Measurements from ENCODE around the gene TRIM72. TPM values are rescaled to one million over a fixed set of nuclear protein-coding genes. Genes with fewer than 3 reads are reported as not detected.

The TRIM72 gene
- total and polyA plus RNA-seq, 2 of the 8 experiments (the other 6 are each of a cell fraction or from before 2014, with no cell fraction given), result 0.57 to 2.1 TPM

DNA sequence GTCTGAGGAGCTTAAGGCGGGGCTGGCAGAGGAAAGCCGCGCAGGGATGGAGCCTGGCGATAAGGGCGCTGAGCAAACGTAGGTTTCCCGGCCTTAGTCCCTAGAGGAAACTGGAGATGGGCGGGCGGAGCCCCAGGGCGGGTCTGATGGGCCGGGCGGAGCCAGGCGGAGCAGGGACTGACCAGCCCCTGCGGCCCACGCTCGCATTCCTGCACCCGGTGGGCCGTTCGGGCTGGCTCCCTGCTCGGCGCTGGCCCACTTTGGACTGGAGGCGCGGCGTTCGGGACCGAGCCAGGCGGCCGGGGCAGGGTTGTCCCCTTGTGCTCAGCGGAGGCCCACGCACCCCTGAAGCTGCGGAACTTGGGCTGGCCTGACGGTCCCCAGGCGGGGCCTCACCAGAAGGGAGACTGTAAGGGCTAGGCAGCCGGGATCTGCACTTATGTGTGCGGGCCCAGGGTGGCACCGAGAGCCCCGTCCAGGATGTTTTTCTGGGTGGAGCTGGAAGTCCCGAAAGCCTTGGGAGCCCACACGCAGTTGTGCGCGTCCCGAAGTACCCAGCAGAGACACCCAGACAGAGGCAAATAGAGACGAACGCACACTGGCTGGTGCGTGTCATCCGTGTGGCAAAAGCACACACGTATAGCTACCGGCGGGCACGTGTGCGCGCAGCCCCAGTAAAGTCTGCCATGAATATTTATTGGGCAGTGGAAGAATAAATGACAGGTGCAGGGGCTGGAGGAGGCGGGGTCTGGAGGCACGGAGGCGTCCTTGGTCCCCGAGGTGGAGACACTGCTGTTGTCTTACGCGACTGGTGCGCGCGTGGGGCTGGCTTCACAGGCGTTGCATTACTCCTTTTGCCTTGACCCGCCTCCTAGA, 1.6 kb downstream of the TRIM72 start (continued):
- TF ChIP-seq, protein P1, sequence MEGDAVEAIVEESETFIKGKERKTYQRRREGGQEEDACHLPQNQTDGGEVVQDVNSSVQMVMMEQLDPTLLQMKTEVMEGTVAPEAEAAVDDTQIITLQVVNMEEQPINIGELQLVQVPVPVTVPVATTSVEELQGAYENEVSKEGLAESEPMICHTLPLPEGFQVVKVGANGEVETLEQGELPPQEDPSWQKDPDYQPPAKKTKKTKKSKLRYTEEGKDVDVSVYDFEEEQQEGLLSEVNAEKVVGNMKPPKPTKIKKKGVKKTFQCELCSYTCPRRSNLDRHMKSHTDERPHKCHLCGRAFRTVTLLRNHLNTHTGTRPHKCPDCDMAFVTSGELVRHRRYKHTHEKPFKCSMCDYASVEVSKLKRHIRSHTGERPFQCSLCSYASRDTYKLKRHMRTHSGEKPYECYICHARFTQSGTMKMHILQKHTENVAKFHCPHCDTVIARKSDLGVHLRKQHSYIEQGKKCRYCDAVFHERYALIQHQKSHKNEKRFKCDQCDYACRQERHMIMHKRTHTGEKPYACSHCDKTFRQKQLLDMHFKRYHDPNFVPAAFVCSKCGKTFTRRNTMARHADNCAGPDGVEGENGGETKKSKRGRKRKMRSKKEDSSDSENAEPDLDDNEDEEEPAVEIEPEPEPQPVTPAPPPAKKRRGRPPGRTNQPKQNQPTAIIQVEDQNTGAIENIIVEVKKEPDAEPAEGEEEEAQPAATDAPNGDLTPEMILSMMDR (IDR thresholded peaks at IDR 0.05; ENCODE audit: control extremely low read depth in 1 of 3, insufficient read depth in 1 of 3, low read depth in 1 of 3, low read length in 3 of 3), result 0 out of 4 replicates have a peak, but pooled peaks of 1 of the 3 experiments have one; percentile 5
- TF ChIP-seq POU5F1 (IDR thresholded peaks at IDR 0.05; ENCODE audit: low read depth, low read length) (no peak), CEBPB (IDR thresholded peaks at IDR 0.05; ENCODE audit: low read depth, low read length) (no peak), GTF2F1 (IDR thresholded peaks at IDR 0.05; ENCODE audit: borderline replicate concordance, low read depth, low read length) (no peak), TEAD4 (IDR thresholded peaks at IDR 0.05; ENCODE audit: low read depth, low read length) (peak; percentile 69; the same call in 1 of the 2 replicates), SIN3A (conservative IDR thresholded peaks at IDR 0.05 in 1 of 2, IDR thresholded peaks at IDR 0.05 in 1 of 2; ENCODE audit: low read depth in 1 of 2, low read length in 2 of 2) (no peak; a peak in 1 of 4 replicates), CHD2 (IDR thresholded peaks at IDR 0.05; ENCODE audit: low read length) (no peak), HDAC6 (IDR thresholded peaks at IDR 0.05; ENCODE audit: low read depth, low read length) (no peak), BCL11A (IDR thresholded peaks at IDR 0.05; ENCODE audit: low read depth in 2 of 2, low read length in 2 of 2) (no peak), ASH2L (IDR thresholded peaks at IDR 0.05; ENCODE audit: low read length) (peak; percentile 60), EP300 (IDR thresholded peaks at IDR 0.05; ENCODE audit: borderline replicate concordance in 1 of 2, low read depth in 2 of 2, low read length in 2 of 2) (no peak), JUND (IDR thresholded peaks at IDR 0.05; ENCODE audit: low read length) (0 out of 2 replicates have a peak, but pooled peaks have one; percentile 18), RAD21 (IDR thresholded peaks at IDR 0.05 in 1 of 2, conservative IDR thresholded peaks at IDR 0.05 in 1 of 2; ENCODE audit: low read depth in 2 of 2, low read length in 2 of 2) (no peak; a peak in 1 of 4 replicates), NANOG (IDR thresholded peaks at IDR 0.05; ENCODE audit: insufficient read depth, low read depth, low read length, poor library complexity, severe bottlenecking) (no peak), TAF7 (optimal IDR thresholded peaks at IDR 0.05; ENCODE audit: borderline replicate concordance, low read depth, low read length) (no peak), SIRT6 (IDR thresholded peaks at IDR 0.05; ENCODE audit: low read length) (no peak), EGR1 (IDR thresholded peaks at IDR 0.05; ENCODE audit: borderline replicate concordance, low read depth, low read length) (peak; percentile 44; the same call in 1 of the 2 replicates), KDM1A (IDR thresholded peaks at IDR 0.05; ENCODE audit: borderline replicate concordance, low read length) (no peak)
- TF ChIP-seq, protein P2, sequence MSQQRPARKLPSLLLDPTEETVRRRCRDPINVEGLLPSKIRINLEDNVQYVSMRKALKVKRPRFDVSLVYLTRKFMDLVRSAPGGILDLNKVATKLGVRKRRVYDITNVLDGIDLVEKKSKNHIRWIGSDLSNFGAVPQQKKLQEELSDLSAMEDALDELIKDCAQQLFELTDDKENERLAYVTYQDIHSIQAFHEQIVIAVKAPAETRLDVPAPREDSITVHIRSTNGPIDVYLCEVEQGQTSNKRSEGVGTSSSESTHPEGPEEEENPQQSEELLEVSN (IDR thresholded peaks at IDR 0.05), result 0 out of 2 replicates have a peak, but pooled peaks have one; percentile 37

Measured in H1 (cell line).